ENCODE data around the gene ELAVL2.

ELAVL2 gene

GRCh38 chr9:23768861-23769260, 57.2 kb downstream of the ELAVL2 start:
- no peak for ATAC-seq
- no peak for TF ChIP-seq ESRRG (CRISPR knock-in tag; IDR thresholded peaks at IDR 0.05)

GRCh38 chr9:23766613-23767012, 59.4 kb downstream of the ELAVL2 start:
- ATAC-seq: no peak

DNA sequence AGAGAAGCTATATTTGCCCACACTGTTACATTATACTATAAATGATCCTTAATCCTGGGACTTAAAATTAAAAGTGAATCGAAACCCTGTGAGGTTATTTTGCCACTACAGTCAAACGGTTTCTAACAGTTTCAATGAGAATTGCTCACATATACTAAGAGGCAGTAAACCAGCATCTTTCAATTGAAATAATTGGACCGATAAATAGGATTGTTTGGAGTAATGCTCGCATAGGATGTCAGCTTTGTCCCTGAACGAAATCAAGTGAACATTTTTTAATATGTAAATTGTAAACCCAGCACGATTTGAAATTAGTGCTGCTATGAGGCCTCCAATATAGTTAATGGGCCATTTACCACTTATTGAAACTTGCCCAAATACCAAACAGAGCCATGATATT, 60.5 kb downstream of the ELAVL2 start:
- ATAC-seq: no peak
- TF ChIP-seq CREB5 (CRISPR knock-in tag; IDR thresholded peaks at IDR 0.05; ENCODE audit: low read depth) (no peak), ZC3H10 (CRISPR knock-in tag; IDR thresholded peaks at IDR 0.05) (no peak), ZFP3 (CRISPR knock-in tag; IDR thresholded peaks at IDR 0.05) (no peak), ZNF8 (CRISPR knock-in tag; IDR thresholded peaks at IDR 0.05) (no peak), ISL1 (CRISPR knock-in tag; IDR thresholded peaks at IDR 0.05) (no peak), ZNF70 (CRISPR knock-in tag; IDR thresholded peaks at IDR 0.05) (no peak), ZNF565 (CRISPR knock-in tag; conservative IDR thresholded peaks at IDR 0.05; ENCODE audit: low read depth) (no peak), PPARA (CRISPR knock-in tag; IDR thresholded peaks at IDR 0.05; ENCODE audit: borderline replicate concordance) (no peak), OSR1 (CRISPR knock-in tag; IDR thresholded peaks at IDR 0.05) (no peak), CSDC2 (CRISPR knock-in tag; IDR thresholded peaks at IDR 0.05) (no peak), BACH2 (CRISPR knock-in tag; IDR thresholded peaks at IDR 0.05; ENCODE audit: borderline replicate concordance) (no peak), RARB (CRISPR knock-in tag; IDR thresholded peaks at IDR 0.05) (no peak), ESRRG (CRISPR knock-in tag; IDR thresholded peaks at IDR 0.05) (no peak), TOX (CRISPR knock-in tag; IDR thresholded peaks at IDR 0.05; ENCODE audit: borderline replicate concordance) (no peak), SNAI2 (CRISPR knock-in tag; IDR thresholded peaks at IDR 0.05) (no peak), PATZ1 (CRISPR knock-in tag; IDR thresholded peaks at IDR 0.05; ENCODE audit: borderline replicate concordance) (no peak), POU6F1 (CRISPR knock-in tag; IDR thresholded peaks at IDR 0.05; ENCODE audit: borderline replicate concordance, low read depth) (no peak)
- TF ChIP-seq, protein P1, sequence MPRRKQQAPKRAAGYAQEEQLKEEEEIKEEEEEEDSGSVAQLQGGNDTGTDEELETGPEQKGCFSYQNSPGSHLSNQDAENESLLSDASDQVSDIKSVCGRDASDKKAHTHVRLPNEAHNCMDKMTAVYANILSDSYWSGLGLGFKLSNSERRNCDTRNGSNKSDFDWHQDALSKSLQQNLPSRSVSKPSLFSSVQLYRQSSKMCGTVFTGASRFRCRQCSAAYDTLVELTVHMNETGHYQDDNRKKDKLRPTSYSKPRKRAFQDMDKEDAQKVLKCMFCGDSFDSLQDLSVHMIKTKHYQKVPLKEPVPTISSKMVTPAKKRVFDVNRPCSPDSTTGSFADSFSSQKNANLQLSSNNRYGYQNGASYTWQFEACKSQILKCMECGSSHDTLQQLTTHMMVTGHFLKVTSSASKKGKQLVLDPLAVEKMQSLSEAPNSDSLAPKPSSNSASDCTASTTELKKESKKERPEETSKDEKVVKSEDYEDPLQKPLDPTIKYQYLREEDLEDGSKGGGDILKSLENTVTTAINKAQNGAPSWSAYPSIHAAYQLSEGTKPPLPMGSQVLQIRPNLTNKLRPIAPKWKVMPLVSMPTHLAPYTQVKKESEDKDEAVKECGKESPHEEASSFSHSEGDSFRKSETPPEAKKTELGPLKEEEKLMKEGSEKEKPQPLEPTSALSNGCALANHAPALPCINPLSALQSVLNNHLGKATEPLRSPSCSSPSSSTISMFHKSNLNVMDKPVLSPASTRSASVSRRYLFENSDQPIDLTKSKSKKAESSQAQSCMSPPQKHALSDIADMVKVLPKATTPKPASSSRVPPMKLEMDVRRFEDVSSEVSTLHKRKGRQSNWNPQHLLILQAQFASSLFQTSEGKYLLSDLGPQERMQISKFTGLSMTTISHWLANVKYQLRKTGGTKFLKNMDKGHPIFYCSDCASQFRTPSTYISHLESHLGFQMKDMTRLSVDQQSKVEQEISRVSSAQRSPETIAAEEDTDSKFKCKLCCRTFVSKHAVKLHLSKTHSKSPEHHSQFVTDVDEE (CRISPR knock-in tag; IDR thresholded peaks at IDR 0.05): no peak
- TF ChIP-seq, protein P2, sequence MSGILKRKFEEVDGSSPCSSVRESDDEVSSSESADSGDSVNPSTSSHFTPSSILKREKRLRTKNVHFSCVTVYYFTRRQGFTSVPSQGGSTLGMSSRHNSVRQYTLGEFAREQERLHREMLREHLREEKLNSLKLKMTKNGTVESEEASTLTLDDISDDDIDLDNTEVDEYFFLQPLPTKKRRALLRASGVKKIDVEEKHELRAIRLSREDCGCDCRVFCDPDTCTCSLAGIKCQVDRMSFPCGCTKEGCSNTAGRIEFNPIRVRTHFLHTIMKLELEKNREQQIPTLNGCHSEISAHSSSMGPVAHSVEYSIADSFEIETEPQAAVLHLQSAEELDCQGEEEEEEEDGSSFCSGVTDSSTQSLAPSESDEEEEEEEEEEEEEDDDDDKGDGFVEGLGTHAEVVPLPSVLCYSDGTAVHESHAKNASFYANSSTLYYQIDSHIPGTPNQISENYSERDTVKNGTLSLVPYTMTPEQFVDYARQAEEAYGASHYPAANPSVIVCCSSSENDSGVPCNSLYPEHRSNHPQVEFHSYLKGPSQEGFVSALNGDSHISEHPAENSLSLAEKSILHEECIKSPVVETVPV (CRISPR knock-in tag; IDR thresholded peaks at IDR 0.05): no peak

More at GRCh38 chr9:23766613-23767012, 59.4 kb downstream of the ELAVL2 start:
- TF ChIP-seq ZFP3 (CRISPR knock-in tag; IDR thresholded peaks at IDR 0.05) (no peak), OSR1 (CRISPR knock-in tag; IDR thresholded peaks at IDR 0.05) (no peak), TCF4 (CRISPR knock-in tag; IDR thresholded peaks at IDR 0.05; ENCODE audit: borderline replicate concordance) (no peak), TOX (CRISPR knock-in tag; IDR thresholded peaks at IDR 0.05; ENCODE audit: borderline replicate concordance) (no peak), ZNF565 (CRISPR knock-in tag; conservative IDR thresholded peaks at IDR 0.05; ENCODE audit: low read depth) (no peak), ZNF70 (CRISPR knock-in tag; IDR thresholded peaks at IDR 0.05) (no peak), PPARA (CRISPR knock-in tag; IDR thresholded peaks at IDR 0.05; ENCODE audit: borderline replicate concordance) (no peak), SNAI2 (CRISPR knock-in tag; IDR thresholded peaks at IDR 0.05) (no peak)
- TF ChIP-seq, protein P2 (CRISPR knock-in tag; IDR thresholded peaks at IDR 0.05): no peak
- TF ChIP-seq, protein P1 (CRISPR knock-in tag; IDR thresholded peaks at IDR 0.05): no peak
